Measurements from ENCODE around the gene PCSK9. TPM values are rescaled to one million over a fixed set of nuclear protein-coding genes. Genes with fewer than 3 reads are reported as not detected.

Gene PCSK9
- not detected for total RNA-seq

GRCh38 chr1:55039342-55040082, at the start of gene PCSK9:
Gene PCSK9, plus strand, starts transcription at chr1:55039548. Its CDS starts 290 bp downstream, at chr1:55039838.
- DNase-seq, result no peak

GRCh38 chr1:54989968-54990810, 49.2 kb upstream of the PCSK9 start:
- DNase-seq, result no peak

GRCh38 chr1:54990916-54991315, 48.4 kb upstream of the PCSK9 start:
- no peak for DNase-seq

- DNase-seq, result no peak
Measured at GRCh38 chr1:54991939-54992338, 47.4 kb upstream of the PCSK9 start.

- DNase-seq, result no peak
Measured at GRCh38 chr1:54993140-54993539, 46.2 kb upstream of the PCSK9 start.

- DNase-seq, result no peak
Measured at GRCh38 chr1:54994355-54994990, 44.9 kb upstream of the PCSK9 start.

- DNase-seq, result no peak
Measured at GRCh38 chr1:54995013-54995760, 44.2 kb upstream of the PCSK9 start.

- DNase-seq, result no peak
Measured at GRCh38 chr1:54995835-54996234, 43.5 kb upstream of the PCSK9 start.

GRCh38 chr1:54996359-54996868, 42.9 kb upstream of the PCSK9 start:
- DNase-seq, result peak; percentile 60

- no peak for DNase-seq
Measured at GRCh38 chr1:54996869-54997710, 42.3 kb upstream of the PCSK9 start.

- DNase-seq, result no peak
Measured at GRCh38 chr1:54997711-54997986, 41.7 kb upstream of the PCSK9 start.

GRCh38 chr1:54998100-54998499, 41.2 kb upstream of the PCSK9 start:
- no peak for DNase-seq

GRCh38 chr1:54998677-54999076, 40.7 kb upstream of the PCSK9 start, which contains the start of gene BSND:
Gene BSND, plus strand, starts transcription at chr1:54998933. Its CDS starts 254 bp downstream, at chr1:54999187.
- no peak for DNase-seq

GRCh38 chr1:55000110-55001085, 39.0 kb upstream of the PCSK9 start:
- no peak for DNase-seq

- no peak for DNase-seq
Measured at GRCh38 chr1:55001311-55001710, 38.0 kb upstream of the PCSK9 start.

GRCh38 chr1:55002686-55003085, 36.7 kb upstream of the PCSK9 start:
- no peak for DNase-seq

GRCh38 chr1:55005351-55006140, 33.8 kb upstream of the PCSK9 start:
- no peak for DNase-seq

- DNase-seq, result no peak
Measured at GRCh38 chr1:55006931-55007330, 32.4 kb upstream of the PCSK9 start.

GRCh38 chr1:55007625-55008024, 31.7 kb upstream of the PCSK9 start:
- no peak for DNase-seq

All from effector CD4-positive, alpha-beta T cell (primary cell).